Measurements from ENCODE around the gene HTR2A.

- TF ChIP-seq CTCF (IDR thresholded peaks at IDR 0.05) (no peak), POLR2A (IDR thresholded peaks at IDR 0.05) (no peak)
Observed at GRCh38 chr13:46822551-46822950, 74.3 kb downstream of the HTR2A start.
